OCI-LY7 (cell line): Measurements from ENCODE around the gene RNU1-4. TPM values are rescaled to one million over a fixed set of nuclear protein-coding genes. Genes with fewer than 3 reads are reported as not detected.
"Not testable (repeated sequence)": the region's sequence is repeated elsewhere in the genome, so short reads cannot be mapped to it uniquely, and the experiment has no call there.

Experiments
- BruUV-seq: library from RNA; stranded (reverse); fragments of 400-500 nt; replicated peaks from 2 replicates; lab custom pipeline; 2021; lab: Mats Ljungman, UMichigan
- CTCF ChIA-PET: fragments of 300-600 bp; sonication (Branson Sonifier 250); formaldehyde crosslinking; loops from one replicate; lab custom pipeline; 2022; ENCODE audit warnings: antibody characterized with exemption; ENCODE audit not compliant: unreplicated experiment; lab: Charles Lee
- POLR2A ChIA-PET: fragments of 300-600 bp; sonication (Branson Sonifier 250); formaldehyde crosslinking; loops from one replicate; lab custom pipeline; 2022; ENCODE audit warnings: antibody characterized with exemption; lab: Charles Lee
- DNase-seq: peaks from one replicate; pipeline ENCODE4 v3.0.0-alpha.2; 2015; ENCODE audit warnings: low spot score
- H2AFZ ChIP-seq: fragments of 200-600 bp; sonication (generic), shearing (Covaris generic); 2 replicates; pipeline ENCODE4 v1.6.1; 2014; ENCODE audit warnings: mild to moderate bottlenecking, antibody characterized with exemption, low read length, moderate library complexity
- H3K27ac ChIP-seq: fragments of 200-600 bp; sonication (generic); 2 replicates; pipeline ENCODE4 v1.5.1; 2014; ENCODE audit warnings: mixed run types, low read depth, mild to moderate bottlenecking, moderate library complexity, low read length, inconsistent platforms; ENCODE audit not compliant: poor library complexity, severe bottlenecking
- H3K36me3 ChIP-seq: fragments of 200-600 bp; sonication (generic); 2 replicates; pipeline ENCODE4 v1.6.1; 2014; ENCODE audit warnings: mild to moderate bottlenecking, antibody characterized with exemption, low read length, moderate library complexity, mixed read lengths; ENCODE audit not compliant: insufficient read depth
- H3K4me1 ChIP-seq: fragments of 200-600 bp; sonication (generic); 2 replicates; pipeline ENCODE4 v1.5.1; 2014; ENCODE audit warnings: mild to moderate bottlenecking, low read length; ENCODE audit not compliant: insufficient read depth, poor library complexity, severe bottlenecking
- H3K4me2 ChIP-seq: fragments of 200-600 bp; sonication (generic); 2 replicates; pipeline ENCODE4 v1.6.1; 2014; ENCODE audit warnings: mild to moderate bottlenecking, low read length
- H3K4me3 ChIP-seq: fragments of 200-600 bp; sonication (generic); 2 replicates; pipeline ENCODE4 v1.5.1; 2014; ENCODE audit warnings: mild to moderate bottlenecking, low read depth, low read length; ENCODE audit not compliant: poor library complexity, severe bottlenecking
- H3K79me2 ChIP-seq: fragments of 200-600 bp; sonication (generic); 2 replicates; pipeline ENCODE4 v1.6.1; 2016; ENCODE audit warnings: low read depth, mild to moderate bottlenecking, low read length, moderate library complexity, mixed read lengths; ENCODE audit not compliant: insufficient read depth
- H3K9me2 ChIP-seq: fragments of 200-600 bp; sonication (generic); 2 replicates; pipeline ENCODE4 v1.6.1; 2016; ENCODE audit warnings: mild to moderate bottlenecking, low read length, mixed read lengths; ENCODE audit not compliant: insufficient read depth
- H3K9me3 ChIP-seq: fragments of 200-600 bp; sonication (generic); 2 replicates; pipeline ENCODE4 v1.6.1; 2014; ENCODE audit warnings: mild to moderate bottlenecking, mixed run types, low read length, mixed read lengths
- H4K20me1 ChIP-seq: fragments of 200-600 bp; sonication (generic); 2 replicates; pipeline ENCODE4 v1.6.1; 2014; ENCODE audit warnings: mild to moderate bottlenecking, antibody characterized with exemption, low read length, moderate library complexity, mixed read lengths; ENCODE audit not compliant: insufficient read depth
- intact Hi-C: fragments of 100-400 bp; cut with micrococcal nuclease; formaldehyde crosslinking; loops from one replicate; pipeline ENCODE4 v1.10.0; 2022; ENCODE audit not compliant: unreplicated experiment
- total RNA-seq, 2 experiments: library from RNA; depleted of rRNA in 1 of 2; stranded (reverse); fragments of >200 nt in 1 of 2; shearing (Covaris generic) in 1 of 2; gene quantifications; 2 replicates each; pipeline ENCODE4 v1.2.3, GENCODE V29; 2014 to 2022

The RNU1-4 gene
- total RNA-seq, 2 experiments from 2014 or later = under 0.01 to 1,968 TPM

- CTCF ChIA-PET = interaction anchor here (0.9 to 1.5 kb wide), 2 partner anchors 8 to 73 kb away, joined by 3 to 4 read pairs; no protein-coding TSS in a partner anchor
- intact Hi-C loops, H4K20me1 ChIP-seq, H3K4me2 ChIP-seq, H3K9me2 ChIP-seq, H3K27ac ChIP-seq, H3K79me2 ChIP-seq, H3K4me1 ChIP-seq, BruUV-seq, DNase-seq, H3K36me3 ChIP-seq, H3K4me3 ChIP-seq, H2AFZ ChIP-seq, H3K9me3 ChIP-seq: not testable (repeated sequence)
- POLR2A ChIA-PET = interaction anchor here (0.8 kb wide), 1 partner anchor 16 kb away, joined by 3 read pairs; no protein-coding TSS in a partner anchor
Observed at GRCh38 chr1:16694308-16694702, 46.0 kb upstream of the RNU1-4 start.

- intact Hi-C loops, H4K20me1 ChIP-seq, BruUV-seq, H3K9me3 ChIP-seq, H2AFZ ChIP-seq, H3K79me2 ChIP-seq, H3K4me3 ChIP-seq, H3K27ac ChIP-seq, H3K4me1 ChIP-seq, H3K36me3 ChIP-seq, H3K9me2 ChIP-seq: not testable (repeated sequence)
- peak; percentile 78 for DNase-seq
- peak overlapping the region; percentile 47 for H3K4me2 ChIP-seq
- CTCF ChIA-PET = interaction anchor here (0.6 to 1.0 kb wide), 2 partner anchors 10 to 19 kb away, joined by 3 read pairs; no protein-coding TSS in a partner anchor
- POLR2A ChIA-PET = interaction anchor here (0.6 to 1.3 kb wide), 5 partner anchors 11 to 791 kb away, joined by 3 to 6 read pairs (median 3); no protein-coding TSS in a partner anchor
Observed at GRCh38 chr1:16696507-16697150, 43.7 kb upstream of the RNU1-4 start.

- H2AFZ ChIP-seq, H3K79me2 ChIP-seq, H4K20me1 ChIP-seq, H3K36me3 ChIP-seq, BruUV-seq, H3K27ac ChIP-seq, H3K4me1 ChIP-seq, H3K9me3 ChIP-seq, H3K4me3 ChIP-seq, DNase-seq, H3K9me2 ChIP-seq, H3K4me2 ChIP-seq, intact Hi-C loops: not testable (repeated sequence)
- ChIA-PET CTCF (interaction anchor here (1.0 kb wide), 1 partner anchor 9 kb away, joined by 3 read pairs; no protein-coding TSS in a partner anchor), POLR2A (interaction anchor here (0.6 to 1.2 kb wide), 3 partner anchors 10 to 76 kb away, joined by 3 read pairs; no protein-coding TSS in a partner anchor)
Observed at GRCh38 chr1:16697152-16697551, 43.2 kb upstream of the RNU1-4 start.

- CTCF ChIA-PET, H3K4me2 ChIP-seq, H3K9me2 ChIP-seq, H3K79me2 ChIP-seq, H2AFZ ChIP-seq, H4K20me1 ChIP-seq, H3K9me3 ChIP-seq, H3K4me1 ChIP-seq, DNase-seq, intact Hi-C loops, H3K36me3 ChIP-seq, H3K4me3 ChIP-seq, POLR2A ChIA-PET, BruUV-seq, H3K27ac ChIP-seq: not testable (repeated sequence)
Observed at GRCh38 chr1:16699440-16699839, 40.9 kb upstream of the RNU1-4 start.

GRCh38 chr1:16700138-16700895 lies 40.0 kb upstream of the RNU1-4 start:
- CTCF ChIA-PET, H2AFZ ChIP-seq, DNase-seq, H3K4me3 ChIP-seq, H3K9me3 ChIP-seq, H3K27ac ChIP-seq, H3K4me2 ChIP-seq, H4K20me1 ChIP-seq, BruUV-seq, H3K36me3 ChIP-seq, H3K9me2 ChIP-seq, intact Hi-C loops, H3K79me2 ChIP-seq, H3K4me1 ChIP-seq, POLR2A ChIA-PET: not testable (repeated sequence)

- H3K4me2 ChIP-seq, H3K4me1 ChIP-seq, H3K27ac ChIP-seq, H3K79me2 ChIP-seq, H3K36me3 ChIP-seq, BruUV-seq, CTCF ChIA-PET, intact Hi-C loops, H3K9me3 ChIP-seq, H3K9me2 ChIP-seq, DNase-seq, H2AFZ ChIP-seq, H4K20me1 ChIP-seq, H3K4me3 ChIP-seq: not testable (repeated sequence)
- POLR2A ChIA-PET = interaction anchor here (0.6 kb wide), 1 partner anchor 173 kb away, joined by 3 read pairs; no protein-coding TSS in a partner anchor
Observed at GRCh38 chr1:16701189-16701588, 39.1 kb upstream of the RNU1-4 start.
